DOHH2 (cell line): Measurements from ENCODE around the gene PDZRN3.

ENCODE experiments used
- EZH2phosphoT487 ChIP-seq: fragments of 200-600 bp; sonication (generic); IDR thresholded peaks from 2 replicates; pipeline ENCODE4 v1.6.1; 2017; ENCODE audit warnings: borderline replicate concordance, mild to moderate bottlenecking, antibody characterized with exemption, low read length, moderate library complexity, mixed read lengths
- TF ChIP-seq, protein P1 (sequence below): fragments of 200-600 bp; sonication (generic); IDR thresholded peaks from one replicate; pipeline ENCODE4 v1.5.1; 2014; ENCODE audit warnings: antibody characterized with exemption, mild to moderate bottlenecking, low read depth, low read length; ENCODE audit not compliant: poor library complexity, severe bottlenecking

DNA sequence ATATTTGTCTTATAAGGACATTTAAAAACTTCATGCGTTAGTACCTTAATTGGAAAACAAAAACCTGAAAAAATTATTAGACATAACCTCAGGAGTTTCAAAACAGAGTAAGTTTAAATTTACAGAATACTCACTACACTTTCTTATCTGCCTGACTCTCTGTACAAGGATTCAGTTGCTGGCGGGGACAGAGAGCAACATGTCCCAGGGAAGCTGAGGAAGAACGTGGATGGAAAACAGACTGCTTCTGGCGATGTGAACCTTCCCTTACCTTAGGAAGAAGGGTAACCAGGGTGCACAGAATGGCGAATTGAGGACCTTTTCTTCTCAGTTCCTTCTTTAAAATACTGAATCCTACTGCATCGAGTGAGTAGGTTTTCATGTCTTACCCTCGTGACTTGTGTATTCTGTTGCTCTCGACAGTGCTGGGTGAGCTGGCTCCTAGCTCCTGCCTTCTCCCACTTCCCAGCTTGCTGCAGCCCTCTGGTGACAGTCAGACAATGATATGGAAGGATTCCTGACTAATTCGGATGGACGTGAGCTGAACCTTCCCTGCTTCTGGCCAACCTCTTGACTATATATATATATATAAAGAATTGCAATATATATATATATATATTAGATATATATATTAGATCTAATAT lies 178.2 kb downstream of the PDZRN3 start:
- TF ChIP-seq, protein P1, sequence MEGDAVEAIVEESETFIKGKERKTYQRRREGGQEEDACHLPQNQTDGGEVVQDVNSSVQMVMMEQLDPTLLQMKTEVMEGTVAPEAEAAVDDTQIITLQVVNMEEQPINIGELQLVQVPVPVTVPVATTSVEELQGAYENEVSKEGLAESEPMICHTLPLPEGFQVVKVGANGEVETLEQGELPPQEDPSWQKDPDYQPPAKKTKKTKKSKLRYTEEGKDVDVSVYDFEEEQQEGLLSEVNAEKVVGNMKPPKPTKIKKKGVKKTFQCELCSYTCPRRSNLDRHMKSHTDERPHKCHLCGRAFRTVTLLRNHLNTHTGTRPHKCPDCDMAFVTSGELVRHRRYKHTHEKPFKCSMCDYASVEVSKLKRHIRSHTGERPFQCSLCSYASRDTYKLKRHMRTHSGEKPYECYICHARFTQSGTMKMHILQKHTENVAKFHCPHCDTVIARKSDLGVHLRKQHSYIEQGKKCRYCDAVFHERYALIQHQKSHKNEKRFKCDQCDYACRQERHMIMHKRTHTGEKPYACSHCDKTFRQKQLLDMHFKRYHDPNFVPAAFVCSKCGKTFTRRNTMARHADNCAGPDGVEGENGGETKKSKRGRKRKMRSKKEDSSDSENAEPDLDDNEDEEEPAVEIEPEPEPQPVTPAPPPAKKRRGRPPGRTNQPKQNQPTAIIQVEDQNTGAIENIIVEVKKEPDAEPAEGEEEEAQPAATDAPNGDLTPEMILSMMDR, result no peak
- no peak for TF ChIP-seq EZH2phosphoT487
